GM23338 (cell line): ENCODE results near the gene SYCP3. TPM values are rescaled to one million over a fixed set of nuclear protein-coding genes. Genes with fewer than 3 reads are reported as not detected.

Experiments
- ATAC-seq: fragments of 200-7000 bp; cut with Tn5 transposase; 3 replicates; pipeline ENCODE4 v1.9.1; 2020
- DNase-seq: peaks from one replicate; pipeline ENCODE4 v3.0.0-alpha.2; 2015; ENCODE audit warnings: low spot score
- H2AFZ ChIP-seq: fragments of 200-600 bp; sonication (generic); 2 replicates; pipeline ENCODE4 v1.8.0; 2016; ENCODE audit warnings: antibody characterized with exemption, mild to moderate bottlenecking, moderate library complexity
- H3F3A ChIP-seq: fragments of 200-600 bp; sonication (generic); replicated peaks from 2 replicates; pipeline ENCODE4 v1.8.0; 2017; ENCODE audit warnings: antibody characterized with exemption, mixed run types, low read depth
- H3K27ac ChIP-seq: fragments of 200-600 bp; sonication (generic); 2 replicates; pipeline ENCODE4 v1.6.1; 2016; ENCODE audit warnings: low read depth
- H3K27me3 ChIP-seq: fragments of 200-600 bp; sonication (generic); 2 replicates; pipeline ENCODE4 v1.8.0; 2016; ENCODE audit warnings: mild to moderate bottlenecking, mixed run types, moderate library complexity; ENCODE audit not compliant: insufficient read depth
- H3K36me3 ChIP-seq: fragments of 200-600 bp; sonication (generic); 2 replicates; pipeline ENCODE4 v1.8.0; 2016; ENCODE audit warnings: mild to moderate bottlenecking; ENCODE audit not compliant: insufficient read depth
- H3K4me1 ChIP-seq: fragments of 200-600 bp; sonication (generic); 2 replicates; pipeline ENCODE4 v1.8.0; 2016; ENCODE audit warnings: mild to moderate bottlenecking, moderate library complexity; ENCODE audit not compliant: insufficient read depth
- H3K4me2 ChIP-seq: fragments of 200-600 bp; sonication (generic); 2 replicates; pipeline ENCODE4 v1.7.1; 2017; ENCODE audit warnings: mixed run types
- H3K4me3 ChIP-seq: fragments of 200-600 bp; sonication (generic); 2 replicates; pipeline ENCODE4 v1.6.1; 2016; ENCODE audit warnings: mixed run types
- H3K79me2 ChIP-seq: fragments of 200-600 bp; sonication (generic); replicated peaks from 2 replicates; pipeline ENCODE4 v1.8.0; 2017; ENCODE audit warnings: mild to moderate bottlenecking; ENCODE audit not compliant: insufficient read depth
- H3K9me2 ChIP-seq: fragments of 200-600 bp; sonication (generic); 2 replicates; pipeline ENCODE4 v1.8.0; 2017; ENCODE audit not compliant: insufficient read depth
- H4K20me1 ChIP-seq: fragments of 200-600 bp; sonication (generic); replicated peaks from 2 replicates; pipeline ENCODE4 v1.8.0; 2017; ENCODE audit warnings: mild to moderate bottlenecking; ENCODE audit not compliant: insufficient read depth
- H3K27ac Mint-ChIP-seq: 2 replicates; pipeline ENCODE4 v1.8.0; 2020; ENCODE audit warnings: inconsistent platforms, mild to moderate bottlenecking, moderate library complexity, mixed read lengths
- H3K27me3 Mint-ChIP-seq: 3 replicates; pipeline ENCODE4 v1.8.0; 2022; ENCODE audit warnings: low read depth, mild to moderate bottlenecking, moderate library complexity, mixed read lengths, inconsistent platforms; ENCODE audit not compliant: insufficient read depth, poor library complexity
- H3K36me3 Mint-ChIP-seq: 3 replicates; pipeline ENCODE4 v1.8.0; 2021; ENCODE audit warnings: low read depth, mild to moderate bottlenecking, inconsistent platforms, moderate library complexity, mixed read lengths
- H3K4me1 Mint-ChIP-seq: 3 replicates; pipeline ENCODE4 v1.8.0; 2020; ENCODE audit warnings: mild to moderate bottlenecking, inconsistent platforms, mixed read lengths
- H3K4me3 Mint-ChIP-seq: 3 replicates; pipeline ENCODE4 v1.8.0; 2021; ENCODE audit warnings: moderate library complexity, mild to moderate bottlenecking, inconsistent platforms, mixed read lengths
- H3K9me3 Mint-ChIP-seq: 3 replicates; pipeline ENCODE4 v1.8.0; 2020; ENCODE audit warnings: moderate library complexity, mild to moderate bottlenecking, inconsistent platforms, mixed read lengths
- CREB1 ChIP-seq: fragments of 250-450 bp; sonication (Bioruptor Pico); IDR thresholded peaks from 2 replicates; pipeline ENCODE4 v1.5.0; 2020; ENCODE audit warnings: low read depth, mild to moderate bottlenecking, moderate library complexity
- EZH2phosphoT487 ChIP-seq: fragments of 200-600 bp; sonication (generic); IDR thresholded peaks from one replicate; pipeline ENCODE4 v1.8.1; 2018; ENCODE audit warnings: antibody characterized with exemption; ENCODE audit not compliant: unreplicated experiment
- JUNB ChIP-seq: IDR thresholded peaks from one replicate; pipeline ENCODE4 v1.6.1; 2016; ENCODE audit warnings: antibody characterized with exemption; ENCODE audit not compliant: unreplicated experiment
- NANOG ChIP-seq: IDR thresholded peaks from 2 replicates; pipeline ENCODE4 v1.6.1; 2016; ENCODE audit warnings: antibody characterized with exemption, borderline replicate concordance
- ZNF331 ChIP-seq: fragments of 250-450 bp; sonication (Bioruptor Pico); IDR thresholded peaks from 2 replicates; pipeline ENCODE4 v1.5.0; 2020; ENCODE audit warnings: low read depth, mild to moderate bottlenecking, moderate library complexity
- polyA plus RNA-seq: library from polyadenylated mRNA; unstranded; fragments of >200 nt; fragmentation: Nextera tagmentation; extraction: Ambion mirVana; gene quantifications from 2 replicates; pipeline ENCODE4 v1.2.1, GENCODE V29; 2016
- total RNA-seq: library from RNA; depleted of rRNA; stranded (reverse); fragments of >200 nt; shearing (Covaris generic); gene quantifications from 2 replicates; pipeline ENCODE4 v1.2.3, GENCODE V29; 2014
- TF ChIP-seq, protein P1 (sequence below), 2 experiments: fragments of 200-600 bp in 1 of 2; sonication (generic) in 1 of 2; conservative IDR thresholded peaks; 2 replicates each; pipeline versions ENCODE4 v1.5.1 to v1.6.1; 2016 to 2017; ENCODE audit warnings: antibody characterized with exemption in 2 of 2, low read depth in 2 of 2, mild to moderate bottlenecking in 2 of 2, moderate library complexity in 1 of 2
- TF ChIP-seq, protein P2 (sequence below): IDR thresholded peaks from 2 replicates; pipeline ENCODE4 v1.6.1; 2016; ENCODE audit warnings: antibody characterized with exemption

SYCP3 gene
- total and polyA plus RNA-seq, 2 experiments from 2014 or later: 0.07 to 1.5 TPM

- H3K79me2 ChIP-seq: peaks cover 20% of the 10 kb centered on the region; the same call in 1 of the 2 replicates
- Mint-ChIP-seq H3K9me3 (no peaks in the 10 kb centered on the region; the same call in 2 of the 3 replicates), H3K27me3 (peaks cover 22% of the 10 kb centered on the region), H3K27ac (no peak overlapping the region), H3K4me1 (peaks cover 21% of the 10 kb centered on the region), H3K4me3 (no peak overlapping the region), H3K36me3 (no peaks in the 10 kb centered on the region)
- DNase-seq: no peak
- 0 out of 2 replicates have a peak, but pooled peaks cover under 1% of the 10 kb centered on the region for H4K20me1 ChIP-seq
- no peak for TF ChIP-seq JUNB
- TF ChIP-seq NANOG: no peak
- TF ChIP-seq CREB1: no peak
- TF ChIP-seq, protein P1, sequence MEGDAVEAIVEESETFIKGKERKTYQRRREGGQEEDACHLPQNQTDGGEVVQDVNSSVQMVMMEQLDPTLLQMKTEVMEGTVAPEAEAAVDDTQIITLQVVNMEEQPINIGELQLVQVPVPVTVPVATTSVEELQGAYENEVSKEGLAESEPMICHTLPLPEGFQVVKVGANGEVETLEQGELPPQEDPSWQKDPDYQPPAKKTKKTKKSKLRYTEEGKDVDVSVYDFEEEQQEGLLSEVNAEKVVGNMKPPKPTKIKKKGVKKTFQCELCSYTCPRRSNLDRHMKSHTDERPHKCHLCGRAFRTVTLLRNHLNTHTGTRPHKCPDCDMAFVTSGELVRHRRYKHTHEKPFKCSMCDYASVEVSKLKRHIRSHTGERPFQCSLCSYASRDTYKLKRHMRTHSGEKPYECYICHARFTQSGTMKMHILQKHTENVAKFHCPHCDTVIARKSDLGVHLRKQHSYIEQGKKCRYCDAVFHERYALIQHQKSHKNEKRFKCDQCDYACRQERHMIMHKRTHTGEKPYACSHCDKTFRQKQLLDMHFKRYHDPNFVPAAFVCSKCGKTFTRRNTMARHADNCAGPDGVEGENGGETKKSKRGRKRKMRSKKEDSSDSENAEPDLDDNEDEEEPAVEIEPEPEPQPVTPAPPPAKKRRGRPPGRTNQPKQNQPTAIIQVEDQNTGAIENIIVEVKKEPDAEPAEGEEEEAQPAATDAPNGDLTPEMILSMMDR (conservative IDR thresholded peaks at IDR 0.05; ENCODE audit: low read depth in 2 of 2): no peak
- TF ChIP-seq, protein P2, sequence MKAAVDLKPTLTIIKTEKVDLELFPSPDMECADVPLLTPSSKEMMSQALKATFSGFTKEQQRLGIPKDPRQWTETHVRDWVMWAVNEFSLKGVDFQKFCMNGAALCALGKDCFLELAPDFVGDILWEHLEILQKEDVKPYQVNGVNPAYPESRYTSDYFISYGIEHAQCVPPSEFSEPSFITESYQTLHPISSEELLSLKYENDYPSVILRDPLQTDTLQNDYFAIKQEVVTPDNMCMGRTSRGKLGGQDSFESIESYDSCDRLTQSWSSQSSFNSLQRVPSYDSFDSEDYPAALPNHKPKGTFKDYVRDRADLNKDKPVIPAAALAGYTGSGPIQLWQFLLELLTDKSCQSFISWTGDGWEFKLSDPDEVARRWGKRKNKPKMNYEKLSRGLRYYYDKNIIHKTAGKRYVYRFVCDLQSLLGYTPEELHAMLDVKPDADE: no peak
- no peak for TF ChIP-seq ZNF331 (CRISPR knock-in tag)
- no peak overlapping the region for H3K27ac ChIP-seq
- H3K4me2 ChIP-seq: no peak overlapping the region
- no peak overlapping the region for H3K4me3 ChIP-seq
- peaks cover 29% of the 10 kb centered on the region for H3K27me3 ChIP-seq
- no peaks in the 10 kb centered on the region for H3K36me3 ChIP-seq
- H3K4me1 ChIP-seq: peaks cover 18% of the 10 kb centered on the region; the same call in 1 of the 2 replicates
- no peak for ATAC-seq
- H2AFZ ChIP-seq: no peak overlapping the region
- H3F3A ChIP-seq: 0 out of 2 replicates have a peak, but pooled peaks cover 4% of the 10 kb centered on the region
- no peaks in the 10 kb centered on the region for H3K9me2 ChIP-seq
Measured at GRCh38 chr12:101695706-101696105, 43.6 kb downstream of the SYCP3 start.

- ATAC-seq: no peak
- Histone ChIP-seq H3K4me3 (no peak overlapping the region), H3F3A (0 out of 2 replicates have a peak, but pooled peaks cover 4% of the 10 kb centered on the region), H3K27ac (no peak overlapping the region), H3K79me2 (peaks cover 16% of the 10 kb centered on the region; the same call in 1 of the 2 replicates), H4K20me1 (no peaks in the 10 kb centered on the region), H2AFZ (no peak overlapping the region), H3K4me1 (peaks cover 18% of the 10 kb centered on the region; the same call in 1 of the 2 replicates), H3K36me3 (no peaks in the 10 kb centered on the region), H3K9me2 (no peaks in the 10 kb centered on the region), H3K4me2 (no peak overlapping the region), H3K27me3 (peaks cover 29% of the 10 kb centered on the region)
- Mint-ChIP-seq H3K9me3 (no peaks in the 10 kb centered on the region; the same call in 2 of the 3 replicates), H3K27me3 (peaks cover 22% of the 10 kb centered on the region), H3K4me1 (peaks cover 18% of the 10 kb centered on the region), H3K36me3 (no peaks in the 10 kb centered on the region), H3K4me3 (no peak overlapping the region), H3K27ac (no peak overlapping the region)
- TF ChIP-seq EZH2phosphoT487 (no peak), CREB1 (no peak)
- no peak for DNase-seq
Measured at GRCh38 chr12:101694986-101695385, 44.3 kb downstream of the SYCP3 start.
